Transverse colon (tissue), 4 donors: Measurements from ENCODE around the gene EID3.
"Not testable (repeated sequence)": the region's sequence is repeated elsewhere in the genome, so short reads cannot be mapped to it uniquely, and the experiment has no call there.

ENCODE experiments used
- POLR2AphosphoS5 ChIP-seq, 3 donors: sonication (generic); formaldehyde crosslinking; IDR thresholded peaks; one replicate each; pipeline ENCODE4 v1.6.1; 2016; ENCODE audit warnings: antibody characterized with exemption in 3 of 3
- TF ChIP-seq, protein P1 (sequence below), 5 experiments: fragments of 200-600 bp in 3 of 5; fragments of 450-650 bp in 2 of 5; sonication (generic) in 3 of 5; IDR thresholded peaks; 1 replicate in 2 of 5; 2 replicates in 3 of 5; pipeline ENCODE4 v1.5.1; 2016 to 2017; ENCODE audit warnings: antibody characterized with exemption in 5 of 5, inconsistent platforms in 3 of 5, mild to moderate bottlenecking in 2 of 5, moderate library complexity in 1 of 5

DNA sequence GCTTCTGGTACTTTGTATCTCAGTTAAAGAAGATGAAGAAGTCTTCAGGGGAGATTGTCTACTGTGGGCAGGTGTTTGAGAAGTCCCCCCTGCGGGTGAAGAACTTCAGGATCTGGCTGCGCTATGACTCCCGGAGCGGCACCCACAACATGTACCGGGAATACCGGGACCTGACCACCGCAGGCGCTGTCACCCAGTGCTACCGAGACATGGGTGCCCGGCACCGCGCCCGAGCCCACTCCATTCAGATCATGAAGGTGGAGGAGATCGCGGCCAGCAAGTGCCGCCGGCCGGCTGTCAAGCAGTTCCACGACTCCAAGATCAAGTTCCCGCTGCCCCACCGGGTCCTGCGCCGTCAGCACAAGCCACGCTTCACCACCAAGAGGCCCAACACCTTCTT lies 38.1 kb upstream of the EID3 start:
- TF ChIP-seq, protein P1, sequence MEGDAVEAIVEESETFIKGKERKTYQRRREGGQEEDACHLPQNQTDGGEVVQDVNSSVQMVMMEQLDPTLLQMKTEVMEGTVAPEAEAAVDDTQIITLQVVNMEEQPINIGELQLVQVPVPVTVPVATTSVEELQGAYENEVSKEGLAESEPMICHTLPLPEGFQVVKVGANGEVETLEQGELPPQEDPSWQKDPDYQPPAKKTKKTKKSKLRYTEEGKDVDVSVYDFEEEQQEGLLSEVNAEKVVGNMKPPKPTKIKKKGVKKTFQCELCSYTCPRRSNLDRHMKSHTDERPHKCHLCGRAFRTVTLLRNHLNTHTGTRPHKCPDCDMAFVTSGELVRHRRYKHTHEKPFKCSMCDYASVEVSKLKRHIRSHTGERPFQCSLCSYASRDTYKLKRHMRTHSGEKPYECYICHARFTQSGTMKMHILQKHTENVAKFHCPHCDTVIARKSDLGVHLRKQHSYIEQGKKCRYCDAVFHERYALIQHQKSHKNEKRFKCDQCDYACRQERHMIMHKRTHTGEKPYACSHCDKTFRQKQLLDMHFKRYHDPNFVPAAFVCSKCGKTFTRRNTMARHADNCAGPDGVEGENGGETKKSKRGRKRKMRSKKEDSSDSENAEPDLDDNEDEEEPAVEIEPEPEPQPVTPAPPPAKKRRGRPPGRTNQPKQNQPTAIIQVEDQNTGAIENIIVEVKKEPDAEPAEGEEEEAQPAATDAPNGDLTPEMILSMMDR (IDR thresholded peaks at IDR 0.05), result not testable (repeated sequence)
- not testable (repeated sequence) for TF ChIP-seq POLR2AphosphoS5 (IDR thresholded peaks at IDR 0.05)
